DOHH2 (cell line): ENCODE results near the gene PPIB.

Experiments
- H3F3A ChIP-seq: fragments of 200-600 bp; sonication (generic), shearing (Covaris generic); 2 replicates; pipeline ENCODE4 v1.6.0; 2016; ENCODE audit warnings: antibody characterized with exemption, mild to moderate bottlenecking; ENCODE audit not compliant: control insufficient read depth, insufficient read depth
- H3K27ac ChIP-seq: fragments of 200-600 bp; sonication (generic); 2 replicates; pipeline ENCODE4 v1.5.1; 2014; ENCODE audit warnings: low read depth, mild to moderate bottlenecking, low read length, moderate library complexity
- H3K27me3 ChIP-seq: fragments of 200-600 bp; sonication (generic); 2 replicates; pipeline ENCODE4 v1.6.1; 2014; ENCODE audit warnings: mild to moderate bottlenecking, low read length, mixed read lengths; ENCODE audit not compliant: control insufficient read depth
- H3K36me3 ChIP-seq: fragments of 200-600 bp; sonication (generic); 2 replicates; pipeline ENCODE4 v1.6.1; 2014; ENCODE audit warnings: mild to moderate bottlenecking, low read length, moderate library complexity, mixed read lengths; ENCODE audit not compliant: control insufficient read depth
- H3K4me1 ChIP-seq: fragments of 200-600 bp; sonication (generic); 2 replicates; pipeline ENCODE4 v1.6.1; 2014; ENCODE audit warnings: mild to moderate bottlenecking, low read length, mixed read lengths; ENCODE audit not compliant: control insufficient read depth
- H3K4me2 ChIP-seq: fragments of 200-600 bp; sonication (generic); 2 replicates; pipeline ENCODE4 v1.6.0; 2014; ENCODE audit warnings: mild to moderate bottlenecking, low read length, moderate library complexity
- H3K4me3 ChIP-seq: fragments of 200-600 bp; sonication (generic); 2 replicates; pipeline ENCODE4 v1.5.1; 2014; ENCODE audit warnings: mild to moderate bottlenecking, low read length, mixed read lengths
- H3K79me2 ChIP-seq: fragments of 200-600 bp; sonication (generic); 2 replicates; pipeline ENCODE4 v1.6.1; 2014; ENCODE audit warnings: mild to moderate bottlenecking, low read length, mixed read lengths; ENCODE audit not compliant: control insufficient read depth
- H3K9me2 ChIP-seq: fragments of 200-600 bp; sonication (generic); replicated peaks from 2 replicates; pipeline ENCODE4 v1.6.1; 2014; ENCODE audit warnings: mild to moderate bottlenecking, low read length, mixed read lengths; ENCODE audit not compliant: control insufficient read depth
- H3K9me3 ChIP-seq: fragments of 200-600 bp; sonication (generic); 2 replicates; pipeline ENCODE4 v1.6.1; 2014; ENCODE audit warnings: antibody characterized with exemption, low read length, mixed read lengths; ENCODE audit not compliant: control insufficient read depth, insufficient read depth
- H4K20me1 ChIP-seq: fragments of 200-600 bp; sonication (generic); 2 replicates; pipeline ENCODE4 v1.6.0; 2014; ENCODE audit warnings: low read depth, mild to moderate bottlenecking, antibody characterized with exemption, low read length, moderate library complexity; ENCODE audit not compliant: control insufficient read depth, insufficient read depth
- EZH2phosphoT487 ChIP-seq: fragments of 200-600 bp; sonication (generic); IDR thresholded peaks from 2 replicates; pipeline ENCODE4 v1.6.1; 2017; ENCODE audit warnings: borderline replicate concordance, mild to moderate bottlenecking, antibody characterized with exemption, low read length, moderate library complexity, mixed read lengths
- TF ChIP-seq, protein P1 (sequence below): fragments of 200-600 bp; sonication (generic); IDR thresholded peaks from one replicate; pipeline ENCODE4 v1.5.1; 2014; ENCODE audit warnings: antibody characterized with exemption, mild to moderate bottlenecking, low read depth, low read length; ENCODE audit not compliant: poor library complexity, severe bottlenecking

The PPIB gene

GRCh38 chr15:64146041-64146440 is 16.8 kb downstream of the PPIB start:
- Histone ChIP-seq H3K36me3 (peaks cover 11% of the 10 kb centered on the region; the same call in 1 of the 2 replicates), H3K79me2 (no peaks in the 10 kb centered on the region), H3K9me3 (no peaks in the 10 kb centered on the region), H3F3A (peaks cover 14% of the 10 kb centered on the region; the same call in 1 of the 2 replicates), H3K9me2 (no peaks in the 10 kb centered on the region), H4K20me1 (no peaks in the 10 kb centered on the region), H3K4me1 (peaks cover 51% of the 10 kb centered on the region), H3K27ac (no peak overlapping the region), H3K4me3 (no peak overlapping the region), H3K4me2 (no peak overlapping the region), H3K27me3 (no peaks in the 10 kb centered on the region)
- TF ChIP-seq, protein P1, sequence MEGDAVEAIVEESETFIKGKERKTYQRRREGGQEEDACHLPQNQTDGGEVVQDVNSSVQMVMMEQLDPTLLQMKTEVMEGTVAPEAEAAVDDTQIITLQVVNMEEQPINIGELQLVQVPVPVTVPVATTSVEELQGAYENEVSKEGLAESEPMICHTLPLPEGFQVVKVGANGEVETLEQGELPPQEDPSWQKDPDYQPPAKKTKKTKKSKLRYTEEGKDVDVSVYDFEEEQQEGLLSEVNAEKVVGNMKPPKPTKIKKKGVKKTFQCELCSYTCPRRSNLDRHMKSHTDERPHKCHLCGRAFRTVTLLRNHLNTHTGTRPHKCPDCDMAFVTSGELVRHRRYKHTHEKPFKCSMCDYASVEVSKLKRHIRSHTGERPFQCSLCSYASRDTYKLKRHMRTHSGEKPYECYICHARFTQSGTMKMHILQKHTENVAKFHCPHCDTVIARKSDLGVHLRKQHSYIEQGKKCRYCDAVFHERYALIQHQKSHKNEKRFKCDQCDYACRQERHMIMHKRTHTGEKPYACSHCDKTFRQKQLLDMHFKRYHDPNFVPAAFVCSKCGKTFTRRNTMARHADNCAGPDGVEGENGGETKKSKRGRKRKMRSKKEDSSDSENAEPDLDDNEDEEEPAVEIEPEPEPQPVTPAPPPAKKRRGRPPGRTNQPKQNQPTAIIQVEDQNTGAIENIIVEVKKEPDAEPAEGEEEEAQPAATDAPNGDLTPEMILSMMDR = no peak
- no peak for TF ChIP-seq EZH2phosphoT487

DNA sequence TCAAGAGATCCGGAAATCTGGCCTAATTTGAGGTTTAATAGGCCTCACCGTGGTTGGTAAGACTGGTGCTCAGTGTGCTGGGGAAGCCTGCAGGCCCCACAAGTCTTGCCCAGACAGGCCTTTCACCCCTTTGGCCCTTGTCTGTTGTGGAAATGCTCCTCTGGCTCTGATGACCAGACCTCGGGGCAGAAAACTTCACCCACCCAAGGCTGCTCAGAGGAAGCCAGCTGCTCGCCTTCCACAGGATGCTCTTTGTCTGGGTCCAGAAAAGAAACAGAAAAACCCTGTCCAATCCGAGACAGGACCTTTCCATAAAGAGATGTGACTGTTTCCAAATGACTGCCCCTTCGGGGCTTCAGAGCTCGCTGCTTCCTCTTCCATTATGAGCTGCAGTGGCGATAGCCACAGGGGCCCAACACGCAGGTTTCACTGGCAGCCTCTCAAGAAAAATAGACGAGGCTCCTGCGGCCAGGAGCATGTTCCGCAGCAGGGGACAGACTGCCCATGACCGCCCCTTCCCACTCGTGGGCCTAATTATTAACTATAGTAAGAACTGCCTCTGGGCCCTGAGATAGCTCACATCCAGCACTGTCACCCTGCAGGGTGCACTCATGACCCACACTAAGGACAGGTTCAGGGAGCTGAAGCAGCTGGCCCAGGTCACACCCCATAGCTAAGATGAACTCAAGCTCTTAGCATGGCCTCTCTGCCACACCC is 18.1 kb downstream of the PPIB start:
- Histone ChIP-seq H3K4me3 (peak overlapping the region; percentile 32), H3K27ac (peak overlapping the region; percentile 63)

GRCh38 chr15:64144192-64144564 is 18.6 kb downstream of the PPIB start:
- Histone ChIP-seq H3K9me2 (no peaks in the 10 kb centered on the region), H3F3A (peaks cover 14% of the 10 kb centered on the region; the same call in 1 of the 2 replicates), H3K4me3 (peak overlapping the region; percentile 32), H3K27me3 (no peaks in the 10 kb centered on the region), H3K27ac (peak overlapping the region; percentile 63), H3K4me1 (peaks cover 32% of the 10 kb centered on the region), H3K4me2 (peak overlapping the region; percentile 65), H3K79me2 (no peaks in the 10 kb centered on the region), H3K9me3 (no peaks in the 10 kb centered on the region), H3K36me3 (peaks cover 11% of the 10 kb centered on the region; the same call in 1 of the 2 replicates), H4K20me1 (no peaks in the 10 kb centered on the region)
- no peak for TF ChIP-seq EZH2phosphoT487
- TF ChIP-seq, protein P1 = no peak

More for the DNA sequence above, 18.1 kb downstream of the PPIB start:
- TF ChIP-seq EZH2phosphoT487 = no peak
- TF ChIP-seq, protein P1 = no peak
- H3K79me2 ChIP-seq = no peaks in the 10 kb centered on the region
- no peaks in the 10 kb centered on the region for H4K20me1 ChIP-seq
- H3K9me2 ChIP-seq = no peaks in the 10 kb centered on the region
- H3F3A ChIP-seq = peaks cover 14% of the 10 kb centered on the region; the same call in 1 of the 2 replicates
- H3K4me2 ChIP-seq = peak overlapping the region; percentile 65
- H3K4me1 ChIP-seq = peaks cover 38% of the 10 kb centered on the region
- H3K36me3 ChIP-seq = peaks cover 11% of the 10 kb centered on the region; the same call in 1 of the 2 replicates
- no peaks in the 10 kb centered on the region for H3K9me3 ChIP-seq
- H3K27me3 ChIP-seq = no peaks in the 10 kb centered on the region
